HG03108 (cell line): ENCODE measurements around the gene KIF1C.
"Not testable (repeated sequence)": the region's sequence is repeated elsewhere in the genome, so short reads cannot be mapped to it uniquely, and the experiment has no call there.

Experiments
- ATAC-seq: cut with Tn5 transposase; IDR thresholded peaks from one replicate; pipeline ENCODE4 v1.9.1; 2021; ENCODE audit warnings: moderate library complexity; ENCODE audit not compliant: unreplicated experiment

Gene KIF1C

GRCh38 chr17:4999430-5000093, 1.8 kb downstream of the KIF1C start:
- ATAC-seq = no peak

- no peak for ATAC-seq
These were observed 2.5 kb downstream of the KIF1C start for GRCh38 chr17:5000237-5000639.

GRCh38 chr17:5002121-5002788, 4.5 kb downstream of the KIF1C start:
- ATAC-seq = no peak

GRCh38 chr17:5003214-5003867, 5.6 kb downstream of the KIF1C start:
- no peak for ATAC-seq

GRCh38 chr17:5011928-5012327, 14.2 kb downstream of the KIF1C start:
- peak; percentile 70 for ATAC-seq

- no peak for ATAC-seq
These were observed 16.6 kb downstream of the KIF1C start for GRCh38 chr17:5014357-5014756.

GRCh38 chr17:5019475-5019956, 21.8 kb downstream of the KIF1C start:
- no peak for ATAC-seq

- no peak for ATAC-seq
These were observed 22.8 kb downstream of the KIF1C start for GRCh38 chr17:5020502-5021023.

- no peak for ATAC-seq
These were observed 24.5 kb downstream of the KIF1C start for GRCh38 chr17:5022171-5022711.

GRCh38 chr17:5023588-5024147, 25.9 kb downstream of the KIF1C start:
- ATAC-seq = no peak

- ATAC-seq = no peak
These were observed 26.9 kb downstream of the KIF1C start for GRCh38 chr17:5024604-5025003.

GRCh38 chr17:5027299-5027698, 29.5 kb downstream of the KIF1C start:
- ATAC-seq = no peak

GRCh38 chr17:5027916-5028315, 30.2 kb downstream of the KIF1C start:
- ATAC-seq = no peak

GRCh38 chr17:5030168-5030567, 32.4 kb downstream of the KIF1C start:
- ATAC-seq = not testable (repeated sequence)

- peak; percentile 63 for ATAC-seq
These were observed 33.8 kb downstream of the KIF1C start for GRCh38 chr17:5031365-5032082.

GRCh38 chr17:5032865-5033264, 35.1 kb downstream of the KIF1C start:
- no peak for ATAC-seq

GRCh38 chr17:5033352-5034015, 35.7 kb downstream of the KIF1C start:
- no peak for ATAC-seq

- no peak for ATAC-seq
These were observed 36.3 kb downstream of the KIF1C start for GRCh38 chr17:5034063-5034462.

GRCh38 chr17:5034651-5035050, 36.9 kb downstream of the KIF1C start:
- ATAC-seq = no peak

GRCh38 chr17:5035315-5035714, 37.6 kb downstream of the KIF1C start, which contains the start of gene SLC52A1:
Gene SLC52A1, minus strand, starts transcription at chr17:5035426. Its CDS starts 820 bp downstream, at chr17:5034606.
- no peak for ATAC-seq
